ENCODE data around the gene KLHDC4.

Gene KLHDC4

GRCh38 chr16:87715231-87715630, 50.6 kb downstream of the KLHDC4 start:
- DNase-seq: no peak

DNA sequence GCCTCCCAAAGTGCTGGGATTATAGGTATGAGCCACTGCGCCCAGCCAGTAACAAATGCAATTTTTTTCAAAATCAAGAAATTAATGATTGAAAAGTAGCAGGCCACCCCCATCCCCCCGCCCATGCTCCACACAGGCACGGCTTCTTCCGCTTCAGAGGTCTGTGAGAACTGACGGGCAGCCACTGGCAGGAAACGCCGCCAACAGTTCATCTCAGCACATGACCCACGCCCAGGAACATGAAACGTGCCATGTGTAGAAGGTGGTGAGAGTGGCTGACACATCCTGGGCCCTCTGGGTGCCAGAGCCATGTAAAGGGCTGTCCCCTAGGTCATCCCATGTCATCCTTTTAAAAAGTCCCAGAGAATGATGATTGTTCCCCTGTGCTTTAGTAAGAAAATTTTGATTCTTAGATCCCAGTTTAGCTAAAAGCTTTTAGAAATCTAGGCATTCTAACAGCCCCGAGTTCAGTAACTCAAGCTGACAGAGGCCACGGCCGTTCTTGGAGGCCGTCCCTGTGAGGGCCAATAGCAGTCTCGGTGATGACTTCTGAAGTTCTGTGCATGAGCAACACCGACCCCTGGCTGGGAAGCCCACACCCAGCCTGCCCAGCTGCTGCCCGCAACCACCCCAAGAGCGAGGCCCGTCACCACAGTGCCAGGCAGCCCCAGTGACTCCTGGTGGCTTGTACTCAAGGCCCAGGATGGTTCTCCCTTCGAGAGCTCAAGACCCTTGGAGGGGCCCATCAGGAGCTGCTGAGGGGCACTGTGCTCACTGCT, 52.1 kb downstream of the KLHDC4 start:
- DNase-seq: peak; percentile 47

GRCh38 chr16:87712184-87712762, 53.5 kb downstream of the KLHDC4 start:
- no peak for DNase-seq

- DNase-seq: no peak
Observed at GRCh38 chr16:87710887-87711286, 54.9 kb downstream of the KLHDC4 start.

- no peak for DNase-seq
Observed at GRCh38 chr16:87709677-87710076, 56.1 kb downstream of the KLHDC4 start.

GRCh38 chr16:87708881-87709638, 56.7 kb downstream of the KLHDC4 start:
- DNase-seq: no peak

- no peak for DNase-seq
Observed at GRCh38 chr16:87707714-87708580, 57.8 kb downstream of the KLHDC4 start.

DNA sequence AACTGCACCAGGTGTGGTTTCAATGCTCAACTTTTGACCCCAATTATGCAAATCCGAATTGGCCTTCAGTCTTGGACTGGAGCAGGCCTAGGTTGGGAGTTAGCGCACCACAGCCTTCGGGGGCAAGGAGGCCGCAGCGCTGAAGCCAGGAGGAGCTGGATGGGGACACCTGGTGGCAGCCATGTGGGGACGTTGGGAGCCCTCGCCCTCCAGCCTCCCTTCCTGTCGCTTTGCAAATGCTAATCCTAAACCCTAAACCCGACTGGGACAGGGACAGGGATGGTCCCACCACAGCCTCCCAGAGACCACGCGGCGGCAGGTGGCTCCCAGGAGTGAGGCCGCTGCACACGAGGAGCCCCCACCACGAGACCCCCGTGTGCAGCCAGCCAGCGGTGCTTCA, 58.7 kb downstream of the KLHDC4 start:
- no peak for DNase-seq

DNA sequence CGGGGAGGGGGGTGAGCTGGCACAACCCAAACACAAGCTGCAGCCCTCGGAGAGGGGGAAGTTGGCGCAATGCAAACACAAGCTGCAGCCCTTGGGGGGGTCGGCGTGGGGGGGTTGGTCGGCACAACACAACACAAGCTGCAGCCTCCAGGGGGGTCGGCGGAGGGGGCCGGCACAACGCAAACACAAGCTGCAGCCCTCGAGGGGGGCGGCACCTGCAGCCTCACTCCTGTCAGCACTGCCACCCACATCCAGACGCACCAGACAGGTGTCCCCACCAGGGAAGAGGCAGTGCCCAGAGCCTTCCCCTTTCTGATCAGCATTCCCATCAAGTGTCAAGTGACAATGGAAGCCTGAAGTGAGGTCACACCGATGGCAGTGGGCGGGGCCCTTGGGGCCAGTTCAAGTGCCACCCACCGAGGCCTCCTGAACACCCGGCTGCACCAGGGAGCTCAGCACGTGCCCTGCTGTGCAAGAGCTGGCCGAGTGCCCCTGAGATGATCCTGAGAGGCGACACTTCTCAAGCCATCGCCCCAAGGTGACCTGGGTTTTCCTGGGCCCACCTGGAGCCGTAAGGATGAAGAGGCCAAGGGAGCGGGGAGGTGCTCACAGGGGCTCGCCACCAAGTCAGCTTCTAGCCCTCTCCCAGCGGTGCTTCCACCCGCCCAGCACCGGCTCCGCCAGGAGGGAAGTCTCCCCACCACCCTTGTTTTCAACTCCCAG, 59.3 kb downstream of the KLHDC4 start:
- DNase-seq: no peak

DNA sequence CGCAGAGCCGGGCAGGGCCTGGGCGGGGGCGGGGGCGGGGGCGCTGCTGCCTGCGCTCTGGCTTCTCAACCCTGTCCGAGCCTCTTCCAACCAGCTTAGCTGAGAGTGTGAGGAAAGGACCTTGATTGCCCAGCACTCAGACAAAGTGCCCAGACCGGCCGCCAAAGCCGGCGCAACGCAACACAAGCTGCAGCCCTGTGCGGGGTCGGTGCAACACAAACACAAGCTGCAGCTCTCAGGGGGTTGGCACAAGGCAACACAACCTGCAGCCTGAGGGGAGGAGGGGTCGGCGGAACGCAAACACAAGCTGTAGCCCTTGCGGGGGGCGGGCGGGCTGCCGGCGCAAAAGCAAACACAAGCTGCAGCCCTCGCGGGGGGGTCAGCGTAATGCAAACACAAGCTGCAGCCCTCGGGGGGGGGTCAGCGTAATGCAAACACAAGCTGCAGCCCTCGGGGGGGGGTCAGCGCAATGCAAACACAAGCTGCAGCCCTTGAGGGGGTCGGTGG, 60.0 kb downstream of the KLHDC4 start:
- DNase-seq: no peak

- no peak for DNase-seq
Observed at GRCh38 chr16:87704754-87705353, 60.9 kb downstream of the KLHDC4 start.

- DNase-seq: no peak
Observed at GRCh38 chr16:87703835-87704375, 61.9 kb downstream of the KLHDC4 start.

- DNase-seq: no peak
Observed at GRCh38 chr16:87703071-87703470, 62.7 kb downstream of the KLHDC4 start.

- DNase-seq: peak; percentile 36
Observed at GRCh38 chr16:87702325-87702811, 63.4 kb downstream of the KLHDC4 start.

- DNase-seq: no peak
Observed at GRCh38 chr16:87701505-87701921, 64.3 kb downstream of the KLHDC4 start.

DNA sequence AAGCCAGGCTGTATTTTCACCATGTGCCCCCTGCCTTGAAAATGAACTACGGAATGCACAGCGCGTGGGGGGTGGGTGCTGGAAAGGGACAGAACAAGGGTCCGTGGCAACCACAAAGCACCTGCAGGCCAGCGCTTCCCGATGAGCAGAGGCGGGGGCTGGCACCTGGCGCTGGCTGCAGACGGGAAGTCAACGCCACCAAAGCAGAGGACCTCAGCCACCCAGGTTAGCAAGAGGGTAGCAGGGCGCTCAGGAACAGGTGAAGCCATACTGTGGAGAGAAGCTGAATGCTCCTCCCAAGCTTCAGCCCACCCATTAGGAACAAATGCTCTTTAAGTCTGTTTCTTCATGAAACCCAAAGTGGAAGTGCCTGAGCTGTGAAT, 64.7 kb downstream of the KLHDC4 start:
- no peak for DNase-seq

DNA sequence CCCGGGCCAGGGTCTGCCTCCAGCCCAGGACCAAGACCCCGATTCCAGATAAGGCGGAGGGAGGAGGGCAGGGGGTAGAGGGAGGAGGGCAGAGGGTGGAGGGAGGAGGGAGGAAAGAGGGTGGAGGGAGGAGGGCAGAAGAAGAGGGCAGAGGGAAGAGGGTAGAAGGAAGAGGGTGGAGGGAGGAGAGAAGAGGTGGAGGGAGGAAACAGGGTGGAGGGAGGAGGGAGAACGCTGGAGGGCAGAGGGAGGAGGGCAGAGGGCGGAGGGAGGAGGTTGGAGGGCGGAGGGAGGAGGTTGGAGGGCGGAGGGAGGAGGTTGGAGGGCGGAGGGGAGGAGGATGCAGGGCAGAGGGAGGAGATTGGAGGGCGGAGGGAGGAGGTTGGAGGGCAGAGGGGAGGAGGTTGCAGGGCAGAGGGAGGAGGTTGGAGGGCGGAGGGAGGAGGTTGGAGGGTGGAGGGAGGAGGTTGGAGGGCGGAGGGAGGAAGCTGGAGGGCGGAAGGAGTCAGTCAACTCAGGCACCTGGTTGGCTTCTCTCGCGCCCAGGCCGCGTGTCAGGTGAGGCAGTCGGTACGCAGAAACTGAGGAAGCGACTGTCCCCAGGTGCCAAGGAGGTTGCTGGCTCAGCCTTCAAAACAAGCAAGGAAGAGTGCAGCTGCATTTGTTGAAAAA, 65.2 kb downstream of the KLHDC4 start:
- DNase-seq: no peak

DNA sequence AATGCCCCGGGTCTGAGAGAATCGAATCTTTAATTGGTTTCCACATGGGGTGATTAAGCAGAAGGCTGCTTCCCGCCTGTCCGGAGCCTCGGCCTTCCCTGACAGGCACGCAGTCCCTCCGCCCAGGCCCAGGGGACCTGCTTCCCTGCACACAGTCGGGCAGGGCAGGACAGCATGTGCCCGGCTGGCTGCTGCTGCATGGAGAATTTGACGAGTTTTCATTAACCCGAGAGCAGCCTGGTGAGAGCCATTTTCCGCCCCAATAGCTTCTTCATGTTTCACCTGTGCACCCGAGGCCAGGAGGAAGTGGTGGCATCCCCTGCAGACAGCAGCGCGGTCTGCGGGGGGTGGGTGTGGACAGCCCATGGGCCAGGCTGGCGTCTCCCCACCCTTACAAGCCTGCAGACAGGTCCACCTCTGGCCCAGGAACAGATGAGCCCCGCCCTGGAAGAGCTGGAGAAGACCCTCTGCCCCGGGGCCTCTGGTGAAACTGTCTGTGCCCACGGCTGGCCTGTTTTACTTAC, 67.0 kb downstream of the KLHDC4 start:
- no peak for DNase-seq

DNA sequence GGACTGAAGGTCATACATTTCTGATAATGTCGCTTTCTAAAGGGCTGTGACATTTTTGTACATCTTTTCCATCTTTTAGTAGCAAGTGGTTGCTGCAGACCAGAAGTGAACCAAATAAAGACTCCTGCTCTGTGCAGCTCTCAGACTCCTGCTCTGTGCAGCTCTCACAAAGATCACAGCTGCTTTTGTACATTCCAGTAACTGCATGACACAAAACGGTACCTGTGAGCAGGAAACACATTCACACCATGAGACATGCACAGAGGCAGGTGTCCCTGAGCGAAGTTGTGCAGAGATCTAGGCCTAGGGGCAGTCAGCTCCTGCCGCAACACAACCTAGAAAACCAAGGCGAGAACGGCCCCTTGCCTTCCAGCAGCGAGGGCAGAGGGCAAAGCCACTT, 67.5 kb downstream of the KLHDC4 start:
- DNase-seq: no peak

GRCh38 chr16:87697792-87698191, 68.0 kb downstream of the KLHDC4 start:
- no peak for DNase-seq
